Measurements from ENCODE around the gene AHCY.
A peak's percentile ranks its signal among the peaks of the same experiment; 100 is the strongest.
"Not testable (repeated sequence)": the region's sequence is repeated elsewhere in the genome, so short reads cannot be mapped to it uniquely, and the experiment has no call there.

Gene AHCY

GRCh38 chr20:34302723-34303533 is at the start of gene AHCY:
Gene AHCY (minus strand): TSS chr20:34303355. CDS start chr20:34303270, 85 bp downstream.
- DNase-seq (ENCODE audit: low read depth, low spot score), result peak; percentile 96
- WGBS (ENCODE audit: insufficient coverage, insufficient read length), result no CpG with 5 or more reads among the region's 79 CpGs
- H3K27ac ChIP-seq (ENCODE audit: low read length), result no peak within 1 kb of the TSS

GRCh38 chr20:34350095-34350494 is 46.9 kb upstream of the AHCY start:
- no CpG with 5 or more reads among the region's 3 CpGs for WGBS (ENCODE audit: insufficient coverage, insufficient read length)
- DNase-seq (ENCODE audit: low read depth, low spot score), result no peak
- Histone ChIP-seq H3K4me3 (ENCODE audit: low read length) (no peak overlapping the region), H3K27ac (ENCODE audit: low read length) (no peak overlapping the region), H3K36me3 (ENCODE audit: control insufficient read depth, insufficient read depth, low read length) (no peaks in the 10 kb centered on the region), H3K27me3 (ENCODE audit: control insufficient read depth, insufficient read depth, low read length) (no peaks in the 10 kb centered on the region), H3K9me3 (ENCODE audit: control insufficient read depth, insufficient read depth, low read length) (no peaks in the 10 kb centered on the region), H3K4me1 (ENCODE audit: control insufficient read depth, insufficient read depth, low read length) (no peaks in the 10 kb centered on the region)

More at GRCh38 chr20:34302723-34303533, at the start of gene AHCY:
- no peaks in the 10 kb centered on the region for H3K9me3 ChIP-seq (ENCODE audit: control insufficient read depth, insufficient read depth, low read length)
- peak within 1 kb of the TSS; percentile 93; the same call in 1 of the 2 replicates for H3K4me3 ChIP-seq (ENCODE audit: low read length)
- H3K4me1 ChIP-seq (ENCODE audit: control insufficient read depth, insufficient read depth, low read length), result 0 out of 2 replicates have a peak, but pooled peaks cover 1% of the 10 kb centered on the region
- H3K27me3 ChIP-seq (ENCODE audit: control insufficient read depth, insufficient read depth, low read length), result no peaks in the 10 kb centered on the region
- no peaks in the 10 kb centered on the region for H3K36me3 ChIP-seq (ENCODE audit: control insufficient read depth, insufficient read depth, low read length)

GRCh38 chr20:34347571-34347970 is 44.4 kb upstream of the AHCY start:
- Histone ChIP-seq H3K36me3 (ENCODE audit: control insufficient read depth, insufficient read depth, low read length) (no peaks in the 10 kb centered on the region), H3K27ac (ENCODE audit: low read length) (no peak overlapping the region), H3K4me1 (ENCODE audit: control insufficient read depth, insufficient read depth, low read length) (no peaks in the 10 kb centered on the region), H3K4me3 (ENCODE audit: low read length) (no peak overlapping the region), H3K9me3 (ENCODE audit: control insufficient read depth, insufficient read depth, low read length) (no peaks in the 10 kb centered on the region), H3K27me3 (ENCODE audit: control insufficient read depth, insufficient read depth, low read length) (no peaks in the 10 kb centered on the region)
- DNase-seq (ENCODE audit: low read depth, low spot score), result no peak
- no CpG with 5 or more reads among the region's 4 CpGs for whole genome bisulfite sequencing (ENCODE audit: insufficient coverage, insufficient read length)

- not testable (repeated sequence) for H3K27me3 ChIP-seq (ENCODE audit: control insufficient read depth, insufficient read depth, low read length); H3K4me3 ChIP-seq (ENCODE audit: low read length); H3K27ac ChIP-seq (ENCODE audit: low read length); H3K9me3 ChIP-seq (ENCODE audit: control insufficient read depth, insufficient read depth, low read length); DNase-seq (ENCODE audit: low read depth, low spot score); H3K4me1 ChIP-seq (ENCODE audit: control insufficient read depth, insufficient read depth, low read length); H3K36me3 ChIP-seq (ENCODE audit: control insufficient read depth, insufficient read depth, low read length)
- no CpG with 5 or more reads among the region's 9 CpGs for WGBS (ENCODE audit: insufficient coverage, insufficient read length)
Measured at GRCh38 chr20:34346533-34346865, 43.3 kb upstream of the AHCY start.

GRCh38 chr20:34345839-34346532 is 42.8 kb upstream of the AHCY start:
- not testable (repeated sequence) for H3K4me3 ChIP-seq (ENCODE audit: low read length); H3K36me3 ChIP-seq (ENCODE audit: control insufficient read depth, insufficient read depth, low read length); H3K27ac ChIP-seq (ENCODE audit: low read length); H3K4me1 ChIP-seq (ENCODE audit: control insufficient read depth, insufficient read depth, low read length); H3K9me3 ChIP-seq (ENCODE audit: control insufficient read depth, insufficient read depth, low read length); H3K27me3 ChIP-seq (ENCODE audit: control insufficient read depth, insufficient read depth, low read length); DNase-seq (ENCODE audit: low read depth, low spot score)
- no CpG with 5 or more reads among the region's 10 CpGs for WGBS (ENCODE audit: insufficient coverage, insufficient read length)

GRCh38 chr20:34345402-34345736 is 42.2 kb upstream of the AHCY start:
- Histone ChIP-seq H3K27ac (ENCODE audit: low read length) (no peak overlapping the region), H3K9me3 (ENCODE audit: control insufficient read depth, insufficient read depth, low read length) (no peaks in the 10 kb centered on the region), H3K4me1 (ENCODE audit: control insufficient read depth, insufficient read depth, low read length) (no peaks in the 10 kb centered on the region), H3K27me3 (ENCODE audit: control insufficient read depth, insufficient read depth, low read length) (no peaks in the 10 kb centered on the region), H3K36me3 (ENCODE audit: control insufficient read depth, insufficient read depth, low read length) (no peaks in the 10 kb centered on the region), H3K4me3 (ENCODE audit: low read length) (no peak overlapping the region)
- WGBS (ENCODE audit: insufficient coverage, insufficient read length), result no CpG with 5 or more reads among the region's 6 CpGs
- no peak for DNase-seq (ENCODE audit: low read depth, low spot score)

GRCh38 chr20:34344238-34344637 is 41.1 kb upstream of the AHCY start:
- no CpG with 5 or more reads among the region's 5 CpGs for WGBS (ENCODE audit: insufficient coverage, insufficient read length)
- H3K9me3 ChIP-seq (ENCODE audit: control insufficient read depth, insufficient read depth, low read length), result no peaks in the 10 kb centered on the region
- DNase-seq (ENCODE audit: low read depth, low spot score), result no peak
- H3K4me1 ChIP-seq (ENCODE audit: control insufficient read depth, insufficient read depth, low read length), result no peaks in the 10 kb centered on the region
- no peaks in the 10 kb centered on the region for H3K27me3 ChIP-seq (ENCODE audit: control insufficient read depth, insufficient read depth, low read length)
- no peak overlapping the region for H3K27ac ChIP-seq (ENCODE audit: low read length)
- no peak overlapping the region for H3K4me3 ChIP-seq (ENCODE audit: low read length)
- H3K36me3 ChIP-seq (ENCODE audit: control insufficient read depth, insufficient read depth, low read length), result no peaks in the 10 kb centered on the region

- Histone ChIP-seq H3K27me3 (ENCODE audit: control insufficient read depth, insufficient read depth, low read length) (no peaks in the 10 kb centered on the region), H3K4me3 (ENCODE audit: low read length) (no peak overlapping the region), H3K9me3 (ENCODE audit: control insufficient read depth, insufficient read depth, low read length) (no peaks in the 10 kb centered on the region), H3K36me3 (ENCODE audit: control insufficient read depth, insufficient read depth, low read length) (no peaks in the 10 kb centered on the region), H3K4me1 (ENCODE audit: control insufficient read depth, insufficient read depth, low read length) (no peaks in the 10 kb centered on the region), H3K27ac (ENCODE audit: low read length) (no peak overlapping the region)
- DNase-seq (ENCODE audit: low read depth, low spot score), result no peak
- WGBS (ENCODE audit: insufficient coverage, insufficient read length), result no CpG with 5 or more reads among the region's 10 CpGs
Measured at GRCh38 chr20:34343458-34344211, 40.5 kb upstream of the AHCY start.

GRCh38 chr20:34341199-34341598 is 38.0 kb upstream of the AHCY start:
- not testable (repeated sequence) for H3K9me3 ChIP-seq (ENCODE audit: control insufficient read depth, insufficient read depth, low read length); H3K4me1 ChIP-seq (ENCODE audit: control insufficient read depth, insufficient read depth, low read length); H3K36me3 ChIP-seq (ENCODE audit: control insufficient read depth, insufficient read depth, low read length); H3K4me3 ChIP-seq (ENCODE audit: low read length); H3K27me3 ChIP-seq (ENCODE audit: control insufficient read depth, insufficient read depth, low read length); H3K27ac ChIP-seq (ENCODE audit: low read length); DNase-seq (ENCODE audit: low read depth, low spot score)
- no CpG with 5 or more reads among the region's 9 CpGs for WGBS (ENCODE audit: insufficient coverage, insufficient read length)

GRCh38 chr20:34340726-34341125 is 37.6 kb upstream of the AHCY start:
- H3K4me3 ChIP-seq (ENCODE audit: low read length); H3K9me3 ChIP-seq (ENCODE audit: control insufficient read depth, insufficient read depth, low read length); H3K36me3 ChIP-seq (ENCODE audit: control insufficient read depth, insufficient read depth, low read length); H3K4me1 ChIP-seq (ENCODE audit: control insufficient read depth, insufficient read depth, low read length); H3K27ac ChIP-seq (ENCODE audit: low read length); H3K27me3 ChIP-seq (ENCODE audit: control insufficient read depth, insufficient read depth, low read length); DNase-seq (ENCODE audit: low read depth, low spot score): not testable (repeated sequence)
- WGBS (ENCODE audit: insufficient coverage, insufficient read length), result no CpG with 5 or more reads among the region's 10 CpGs
